NCI-H2081 treated with DMSO at 0.1 percent for 48 hours (cell line): ENCODE data around the gene P2RX6.

Source experiments
- DNase-seq: peaks from one replicate; lab custom pipeline; 2025; lab: John Stamatoyannopoulos, UW

The P2RX6 gene

GRCh38 chr22:21075516-21076138, 60.7 kb downstream of the P2RX6 start:
- DNase-seq = no peak

- DNase-seq = no peak
These were observed 62.1 kb downstream of the P2RX6 start for GRCh38 chr22:21076912-21077625.
